Smooth muscle cell (in vitro differentiated cells): ENCODE results near the gene PCNX2. TPM values are rescaled to one million over a fixed set of nuclear protein-coding genes. Genes with fewer than 3 reads are reported as not detected.

Experiments
- DNase-seq: peaks from one replicate; lab custom pipeline; 2025; ENCODE audit not compliant: unreplicated experiment; lab: John Stamatoyannopoulos, UW
- H2AFZ ChIP-seq: fragments of 200-600 bp; sonication (generic); 2 replicates; pipeline ENCODE4 v1.6.0; 2016; ENCODE audit warnings: antibody characterized with exemption, low read depth, mild to moderate bottlenecking
- H3F3A ChIP-seq: fragments of 200-600 bp; sonication (generic); 2 replicates; pipeline ENCODE4 v1.6.0; 2017; ENCODE audit warnings: antibody characterized with exemption, low read depth
- H3K27ac ChIP-seq: fragments of 200-600 bp; sonication (generic); 2 replicates; pipeline ENCODE4 v1.5.1; 2016; ENCODE audit warnings: low read depth, mild to moderate bottlenecking
- H3K27me3 ChIP-seq: fragments of 200-600 bp; sonication (generic); 2 replicates; pipeline ENCODE4 v1.6.1; 2016; ENCODE audit warnings: low read depth, mild to moderate bottlenecking
- H3K36me3 ChIP-seq: fragments of 200-600 bp; sonication (generic); 2 replicates; pipeline ENCODE4 v1.5.1; 2016; ENCODE audit warnings: low read depth
- H3K4me1 ChIP-seq: fragments of 200-600 bp; sonication (generic); 2 replicates; pipeline ENCODE4 v1.5.1; 2016; ENCODE audit warnings: low read depth
- H3K4me2 ChIP-seq: fragments of 200-600 bp; sonication (generic); 2 replicates; pipeline ENCODE4 v1.6.0; 2016; ENCODE audit warnings: mild to moderate bottlenecking
- H3K4me3 ChIP-seq: fragments of 200-600 bp; sonication (generic); 2 replicates; pipeline ENCODE4 v1.5.1; 2016; ENCODE audit warnings: mild to moderate bottlenecking
- H3K79me2 ChIP-seq: fragments of 200-600 bp; sonication (generic); 2 replicates; pipeline ENCODE4 v1.6.0; 2016; ENCODE audit warnings: low read depth, mild to moderate bottlenecking
- H3K9ac ChIP-seq: fragments of 200-600 bp; sonication (generic); 2 replicates; pipeline ENCODE4 v1.6.0; 2016; ENCODE audit warnings: low read depth
- H3K9me3 ChIP-seq: fragments of 200-600 bp; sonication (generic); replicated peaks from 2 replicates; pipeline ENCODE4 v1.5.1; 2016; ENCODE audit warnings: low read depth
- H4K20me1 ChIP-seq: fragments of 200-600 bp; sonication (generic); 2 replicates; pipeline ENCODE4 v1.6.0; 2016; ENCODE audit warnings: low read depth
- WGBS: methylation state at CpG from one replicate; pipeline ENCODE4 v1.1.7; 2016; ENCODE audit warnings: low lambda C conversion rate; 5-methylcytosine and 5-hydroxymethylcytosine counted together
- polyA plus RNA-seq: library from polyadenylated mRNA; unstranded; fragments of >200 nt; fragmentation: Nextera tagmentation; extraction: Ambion mirVana; gene quantifications from 2 replicates; pipeline ENCODE4 v1.2.1, GENCODE V29; 2016
- total RNA-seq: library from RNA; depleted of rRNA; stranded (reverse); fragments of >200 nt; gene quantifications from 2 replicates; pipeline ENCODE4 v1.2.3, GENCODE V29; 2014
- TF ChIP-seq, protein P1 (sequence below): fragments of 200-600 bp; sonication (generic); IDR thresholded peaks from 2 replicates; pipeline ENCODE4 v1.5.1; 2017; ENCODE audit warnings: borderline replicate concordance, mild to moderate bottlenecking, antibody characterized with exemption; ENCODE audit not compliant: insufficient read depth, poor library complexity, severe bottlenecking

The PCNX2 gene
- total and polyA plus RNA-seq, 2 experiments from 2014 or later = 4.7 to 18.2 TPM

DNA sequence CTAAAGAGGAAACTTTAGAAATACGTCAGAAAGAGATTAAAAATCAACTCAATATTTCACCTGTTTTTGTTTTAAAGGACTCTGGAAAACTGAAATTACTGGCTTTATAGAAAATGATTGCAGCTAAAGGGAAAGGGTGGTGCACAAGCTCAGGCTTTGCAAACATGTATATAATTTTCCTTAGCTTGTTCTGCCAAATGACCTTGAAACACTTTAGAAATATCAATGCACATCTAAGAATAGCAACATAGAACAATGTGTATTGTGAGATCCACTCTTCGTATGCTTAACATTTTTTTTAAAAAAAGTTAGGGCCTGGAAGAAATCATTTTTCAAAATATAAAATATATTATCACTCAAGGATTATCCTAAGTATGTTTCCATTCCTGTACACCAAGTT, 201.3 kb downstream of the PCNX2 start:
- TF ChIP-seq, protein P1, sequence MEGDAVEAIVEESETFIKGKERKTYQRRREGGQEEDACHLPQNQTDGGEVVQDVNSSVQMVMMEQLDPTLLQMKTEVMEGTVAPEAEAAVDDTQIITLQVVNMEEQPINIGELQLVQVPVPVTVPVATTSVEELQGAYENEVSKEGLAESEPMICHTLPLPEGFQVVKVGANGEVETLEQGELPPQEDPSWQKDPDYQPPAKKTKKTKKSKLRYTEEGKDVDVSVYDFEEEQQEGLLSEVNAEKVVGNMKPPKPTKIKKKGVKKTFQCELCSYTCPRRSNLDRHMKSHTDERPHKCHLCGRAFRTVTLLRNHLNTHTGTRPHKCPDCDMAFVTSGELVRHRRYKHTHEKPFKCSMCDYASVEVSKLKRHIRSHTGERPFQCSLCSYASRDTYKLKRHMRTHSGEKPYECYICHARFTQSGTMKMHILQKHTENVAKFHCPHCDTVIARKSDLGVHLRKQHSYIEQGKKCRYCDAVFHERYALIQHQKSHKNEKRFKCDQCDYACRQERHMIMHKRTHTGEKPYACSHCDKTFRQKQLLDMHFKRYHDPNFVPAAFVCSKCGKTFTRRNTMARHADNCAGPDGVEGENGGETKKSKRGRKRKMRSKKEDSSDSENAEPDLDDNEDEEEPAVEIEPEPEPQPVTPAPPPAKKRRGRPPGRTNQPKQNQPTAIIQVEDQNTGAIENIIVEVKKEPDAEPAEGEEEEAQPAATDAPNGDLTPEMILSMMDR = no peak
- Histone ChIP-seq H3K36me3 (no peaks in the 10 kb centered on the region), H3K27me3 (no peaks in the 10 kb centered on the region), H4K20me1 (no peaks in the 10 kb centered on the region), H3K4me1 (no peaks in the 10 kb centered on the region), H3K9me3 (no peaks in the 10 kb centered on the region), H3K4me2 (no peak overlapping the region), H3K4me3 (no peak overlapping the region), H3F3A (no peaks in the 10 kb centered on the region), H3K79me2 (no peaks in the 10 kb centered on the region), H2AFZ (no peak overlapping the region), H3K9ac (no peak overlapping the region), H3K27ac (no peak overlapping the region)
- WGBS = 98% methylated on average over 2 of the region's 2 CpGs
- no peak for DNase-seq

DNA sequence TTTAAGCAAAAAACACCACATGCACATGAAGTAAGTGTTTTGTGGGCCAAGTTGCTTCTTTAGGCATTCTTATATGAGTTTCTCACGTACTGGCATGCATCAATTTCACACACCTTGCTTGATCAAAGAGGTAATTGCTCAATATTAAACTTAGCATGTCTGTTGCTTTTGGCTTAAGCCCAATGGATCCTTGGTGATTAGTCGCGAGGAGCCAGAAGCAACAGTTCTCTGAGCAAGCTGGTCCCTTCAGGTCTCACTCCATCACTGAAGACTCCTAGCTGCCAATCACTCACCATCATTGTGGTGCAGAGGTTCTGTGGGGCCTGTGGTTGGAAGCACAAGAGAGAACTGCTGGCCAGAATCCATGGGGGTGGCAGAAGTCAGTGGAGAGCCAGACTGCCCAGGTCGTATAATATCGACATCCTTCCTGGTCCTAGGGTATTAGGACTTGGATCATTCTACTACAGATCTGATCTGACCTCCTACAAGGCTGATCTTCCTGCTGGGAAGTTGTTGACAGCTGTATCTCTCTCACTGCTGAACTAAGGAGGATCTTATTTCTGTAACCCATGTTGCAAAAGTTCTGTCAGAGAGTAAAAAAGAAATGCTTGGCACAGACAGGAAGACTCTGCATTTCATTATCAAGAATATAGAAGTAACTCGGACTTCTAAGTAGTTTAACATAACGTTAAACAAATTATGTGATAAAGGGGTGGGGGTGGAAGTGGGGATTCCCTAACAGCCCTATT, 204.6 kb downstream of the PCNX2 start:
- Histone ChIP-seq H3K4me2 (no peak overlapping the region), H3K27ac (no peak overlapping the region), H3K9me3 (no peaks in the 10 kb centered on the region), H3K9ac (no peak overlapping the region), H3K27me3 (no peaks in the 10 kb centered on the region), H3K4me1 (no peaks in the 10 kb centered on the region), H3K4me3 (no peak overlapping the region), H3K36me3 (no peaks in the 10 kb centered on the region), H2AFZ (no peak overlapping the region), H3K79me2 (no peaks in the 10 kb centered on the region), H4K20me1 (no peaks in the 10 kb centered on the region), H3F3A (no peaks in the 10 kb centered on the region)
- no peak for DNase-seq
- TF ChIP-seq, protein P1 = no peak
- 80% methylated on average over 7 of the region's 7 CpGs for WGBS

DNA sequence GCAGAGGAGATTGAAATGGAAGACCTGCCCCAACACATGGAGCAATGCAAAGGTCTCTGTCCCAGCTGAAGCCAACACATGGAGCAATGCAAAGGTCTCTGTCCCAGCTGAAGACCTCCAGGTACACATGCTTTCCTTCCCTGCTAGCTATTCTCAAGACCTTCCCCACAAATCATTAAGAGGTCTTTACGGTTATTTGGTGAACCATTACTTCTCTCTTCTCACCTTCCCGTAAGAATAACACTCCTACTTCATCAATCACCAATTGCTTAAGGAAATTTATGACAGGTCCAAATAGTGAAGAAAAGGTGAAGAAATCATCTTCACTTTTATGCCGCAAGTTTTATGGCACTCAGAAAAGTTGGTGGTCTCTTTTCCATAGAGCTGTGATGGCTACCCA, 206.3 kb downstream of the PCNX2 start:
- no peak overlapping the region for H3K9ac ChIP-seq
- WGBS = 97% methylated on average over 3 of the region's 3 CpGs
- H3K9me3 ChIP-seq = no peaks in the 10 kb centered on the region
- no peaks in the 10 kb centered on the region for H3F3A ChIP-seq
- H3K36me3 ChIP-seq = no peaks in the 10 kb centered on the region
- H3K4me3 ChIP-seq = no peak overlapping the region
- TF ChIP-seq, protein P1 = no peak
- H3K27ac ChIP-seq = no peak overlapping the region
- H3K4me1 ChIP-seq = no peaks in the 10 kb centered on the region
- no peak overlapping the region for H3K4me2 ChIP-seq
- no peak overlapping the region for H2AFZ ChIP-seq
- H4K20me1 ChIP-seq = no peaks in the 10 kb centered on the region
- no peak for DNase-seq
- no peaks in the 10 kb centered on the region for H3K79me2 ChIP-seq
- no peaks in the 10 kb centered on the region for H3K27me3 ChIP-seq

DNA sequence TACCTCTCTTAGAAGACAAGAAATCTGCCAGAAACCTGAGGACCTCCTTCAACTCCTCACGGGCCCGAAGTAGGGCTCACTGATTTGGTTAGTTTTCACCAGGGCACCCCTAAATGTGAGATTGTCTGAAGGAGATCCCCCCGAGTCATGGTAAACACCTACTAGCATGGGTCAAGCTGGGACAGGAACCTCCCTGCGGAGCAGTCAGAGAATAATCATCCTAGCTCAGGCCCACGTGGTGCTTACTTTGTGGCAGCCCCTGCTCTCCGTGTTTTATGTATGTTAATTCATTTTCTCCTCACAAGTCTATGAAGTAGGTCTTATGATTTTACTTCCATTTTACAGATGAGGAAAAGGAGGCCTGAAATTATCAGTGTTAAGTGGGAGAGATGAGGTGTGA, 206.9 kb downstream of the PCNX2 start:
- Histone ChIP-seq H3K27me3 (no peaks in the 10 kb centered on the region), H3K4me2 (no peak overlapping the region), H3K4me1 (no peaks in the 10 kb centered on the region), H3K9me3 (no peaks in the 10 kb centered on the region), H3K27ac (no peak overlapping the region), H3K79me2 (no peaks in the 10 kb centered on the region), H3F3A (no peaks in the 10 kb centered on the region), H2AFZ (no peak overlapping the region), H3K36me3 (no peaks in the 10 kb centered on the region), H4K20me1 (no peaks in the 10 kb centered on the region), H3K4me3 (no peak overlapping the region), H3K9ac (no peak overlapping the region)
- DNase-seq = no peak
- 93% methylated on average over 6 of the region's 6 CpGs for WGBS
- TF ChIP-seq, protein P1 = no peak
